PFSK-1 (cell line): ENCODE measurements around the gene UBAC2.

ENCODE experiments used
- FOXP2 ChIP-seq: optimal IDR thresholded peaks from 2 replicates; pipeline ENCODE3; 2011; ENCODE audit warnings: borderline replicate concordance, control low read depth, inconsistent platforms; ENCODE audit not compliant: insufficient read depth; ENCODE audit errors: extremely low read length, extremely low read depth
- POLR2AphosphoS5 ChIP-seq: IDR thresholded peaks from 2 replicates; pipeline ENCODE4 v1.6.1; 2012; ENCODE audit warnings: low read depth, mild to moderate bottlenecking, control low read depth, low read length, moderate library complexity
- SIN3A ChIP-seq: IDR thresholded peaks from 2 replicates; pipeline ENCODE4 v1.6.1; 2012; ENCODE audit warnings: mild to moderate bottlenecking, low read length, moderate library complexity, borderline replicate concordance; ENCODE audit not compliant: insufficient read depth
- TAF1 ChIP-seq: IDR thresholded peaks from 2 replicates; pipeline ENCODE4 v1.6.1; 2012; ENCODE audit warnings: low read length, control low read depth, borderline replicate concordance; ENCODE audit not compliant: insufficient read depth
- TF ChIP-seq, protein P1 (sequence below), 2 experiments: IDR thresholded peaks; 2 replicates each; pipeline versions ENCODE4 v1.6.1 to v1.8.0; 2011 to 2012; ENCODE audit warnings: low read depth in 2 of 2, low read length in 2 of 2, control low read depth in 1 of 2, inconsistent platforms in 1 of 2, mild to moderate bottlenecking in 1 of 2, moderate library complexity in 1 of 2; ENCODE audit not compliant: insufficient read depth in 1 of 2

Gene UBAC2

DNA sequence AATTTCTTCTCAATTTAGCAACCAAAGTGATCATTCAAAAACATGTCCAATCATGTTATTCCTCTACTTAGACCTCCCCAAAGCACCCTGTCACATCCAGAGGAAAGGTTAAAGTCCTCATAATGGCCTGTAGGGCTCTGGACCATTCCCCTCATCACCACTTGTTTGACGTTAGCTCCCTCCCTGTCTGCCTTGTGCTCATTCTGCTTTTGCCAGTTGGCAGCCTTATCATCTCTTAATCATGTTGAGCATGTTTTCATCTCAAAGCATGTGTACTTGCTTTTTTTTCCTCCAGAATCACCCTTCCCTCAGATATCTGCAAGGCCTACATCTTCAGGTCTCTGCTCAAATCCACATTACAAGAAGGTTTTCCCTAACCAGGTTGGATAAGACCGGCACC is 25.9 kb downstream of the UBAC2 start:
- no peak for TF ChIP-seq SIN3A
- no peak for TF ChIP-seq TAF1
- TF ChIP-seq, protein P1, sequence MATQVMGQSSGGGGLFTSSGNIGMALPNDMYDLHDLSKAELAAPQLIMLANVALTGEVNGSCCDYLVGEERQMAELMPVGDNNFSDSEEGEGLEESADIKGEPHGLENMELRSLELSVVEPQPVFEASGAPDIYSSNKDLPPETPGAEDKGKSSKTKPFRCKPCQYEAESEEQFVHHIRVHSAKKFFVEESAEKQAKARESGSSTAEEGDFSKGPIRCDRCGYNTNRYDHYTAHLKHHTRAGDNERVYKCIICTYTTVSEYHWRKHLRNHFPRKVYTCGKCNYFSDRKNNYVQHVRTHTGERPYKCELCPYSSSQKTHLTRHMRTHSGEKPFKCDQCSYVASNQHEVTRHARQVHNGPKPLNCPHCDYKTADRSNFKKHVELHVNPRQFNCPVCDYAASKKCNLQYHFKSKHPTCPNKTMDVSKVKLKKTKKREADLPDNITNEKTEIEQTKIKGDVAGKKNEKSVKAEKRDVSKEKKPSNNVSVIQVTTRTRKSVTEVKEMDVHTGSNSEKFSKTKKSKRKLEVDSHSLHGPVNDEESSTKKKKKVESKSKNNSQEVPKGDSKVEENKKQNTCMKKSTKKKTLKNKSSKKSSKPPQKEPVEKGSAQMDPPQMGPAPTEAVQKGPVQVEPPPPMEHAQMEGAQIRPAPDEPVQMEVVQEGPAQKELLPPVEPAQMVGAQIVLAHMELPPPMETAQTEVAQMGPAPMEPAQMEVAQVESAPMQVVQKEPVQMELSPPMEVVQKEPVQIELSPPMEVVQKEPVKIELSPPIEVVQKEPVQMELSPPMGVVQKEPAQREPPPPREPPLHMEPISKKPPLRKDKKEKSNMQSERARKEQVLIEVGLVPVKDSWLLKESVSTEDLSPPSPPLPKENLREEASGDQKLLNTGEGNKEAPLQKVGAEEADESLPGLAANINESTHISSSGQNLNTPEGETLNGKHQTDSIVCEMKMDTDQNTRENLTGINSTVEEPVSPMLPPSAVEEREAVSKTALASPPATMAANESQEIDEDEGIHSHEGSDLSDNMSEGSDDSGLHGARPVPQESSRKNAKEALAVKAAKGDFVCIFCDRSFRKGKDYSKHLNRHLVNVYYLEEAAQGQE (IDR thresholded peaks at IDR 0.05; ENCODE audit: insufficient read depth in 1 of 2, low read depth in 2 of 2, low read length in 2 of 2) = no peak
- no peak for TF ChIP-seq POLR2AphosphoS5
- no peak for TF ChIP-seq FOXP2

DNA sequence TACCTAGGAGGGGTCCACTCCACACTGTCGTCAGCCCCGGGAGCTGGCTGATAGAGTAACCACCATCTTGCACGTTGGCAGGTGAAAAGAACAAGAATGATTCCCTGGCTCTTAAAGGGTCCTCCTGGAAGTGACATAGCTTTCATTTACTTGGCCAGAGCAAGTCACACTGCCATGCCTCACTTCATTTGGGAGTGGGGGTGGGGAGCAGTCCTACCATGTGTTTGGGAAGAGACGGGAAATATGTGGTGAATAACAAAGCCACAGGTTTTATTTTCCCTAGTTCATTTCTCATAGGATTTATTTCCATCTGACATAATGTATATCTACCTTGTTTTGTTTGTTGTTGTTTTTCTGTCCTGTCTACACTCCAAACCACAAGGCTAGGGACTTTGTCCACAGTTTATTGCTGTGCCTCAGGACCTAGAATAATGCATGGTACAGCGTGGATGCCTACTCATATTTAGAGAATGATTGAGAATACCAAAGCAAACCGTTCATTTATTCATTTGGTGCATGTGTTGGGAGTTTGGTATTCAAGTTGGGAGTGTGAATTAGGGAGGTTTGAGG is 26.8 kb downstream of the UBAC2 start:
- no peak for TF ChIP-seq POLR2AphosphoS5
- no peak for TF ChIP-seq TAF1
- TF ChIP-seq SIN3A = no peak
- TF ChIP-seq FOXP2 = no peak

DNA sequence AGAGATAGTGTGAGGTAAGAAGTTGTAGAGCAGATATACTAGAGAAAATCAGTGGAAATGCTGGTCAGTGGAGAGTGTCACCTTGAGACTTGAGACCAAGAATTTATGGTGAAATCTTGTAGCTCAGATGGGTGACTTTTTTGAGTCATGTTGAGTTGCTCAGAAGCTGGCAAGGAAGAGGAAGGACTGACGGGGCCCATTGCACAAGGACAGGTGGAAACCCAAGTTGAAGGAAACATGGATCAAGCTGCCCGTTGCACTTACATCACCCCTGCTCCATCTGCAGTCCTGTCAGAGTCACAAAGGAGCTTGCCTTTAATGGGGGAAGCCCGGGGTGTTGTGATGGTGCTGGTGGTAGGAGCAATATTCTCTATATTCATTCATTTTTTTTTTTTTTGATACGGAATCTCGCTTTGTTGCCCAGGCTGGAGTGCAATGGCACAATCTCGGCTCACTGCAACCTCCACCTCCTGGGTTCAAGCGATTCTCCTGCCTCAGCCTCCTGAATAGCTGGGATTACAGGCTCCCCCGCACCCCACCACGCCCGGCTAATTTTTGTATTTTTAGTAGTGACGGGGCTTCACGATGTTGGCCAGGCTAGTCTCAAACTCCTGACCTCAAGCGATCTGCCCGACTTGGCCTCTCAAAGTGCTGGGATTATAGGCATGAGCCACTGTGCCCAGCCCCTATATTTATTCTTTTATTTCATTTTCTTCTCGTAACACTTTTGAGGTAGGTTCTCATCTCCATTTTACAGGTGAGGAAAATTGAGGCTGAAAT is 27.4 kb downstream of the UBAC2 start:
- TF ChIP-seq TAF1 (no peak), FOXP2 (no peak)

DNA sequence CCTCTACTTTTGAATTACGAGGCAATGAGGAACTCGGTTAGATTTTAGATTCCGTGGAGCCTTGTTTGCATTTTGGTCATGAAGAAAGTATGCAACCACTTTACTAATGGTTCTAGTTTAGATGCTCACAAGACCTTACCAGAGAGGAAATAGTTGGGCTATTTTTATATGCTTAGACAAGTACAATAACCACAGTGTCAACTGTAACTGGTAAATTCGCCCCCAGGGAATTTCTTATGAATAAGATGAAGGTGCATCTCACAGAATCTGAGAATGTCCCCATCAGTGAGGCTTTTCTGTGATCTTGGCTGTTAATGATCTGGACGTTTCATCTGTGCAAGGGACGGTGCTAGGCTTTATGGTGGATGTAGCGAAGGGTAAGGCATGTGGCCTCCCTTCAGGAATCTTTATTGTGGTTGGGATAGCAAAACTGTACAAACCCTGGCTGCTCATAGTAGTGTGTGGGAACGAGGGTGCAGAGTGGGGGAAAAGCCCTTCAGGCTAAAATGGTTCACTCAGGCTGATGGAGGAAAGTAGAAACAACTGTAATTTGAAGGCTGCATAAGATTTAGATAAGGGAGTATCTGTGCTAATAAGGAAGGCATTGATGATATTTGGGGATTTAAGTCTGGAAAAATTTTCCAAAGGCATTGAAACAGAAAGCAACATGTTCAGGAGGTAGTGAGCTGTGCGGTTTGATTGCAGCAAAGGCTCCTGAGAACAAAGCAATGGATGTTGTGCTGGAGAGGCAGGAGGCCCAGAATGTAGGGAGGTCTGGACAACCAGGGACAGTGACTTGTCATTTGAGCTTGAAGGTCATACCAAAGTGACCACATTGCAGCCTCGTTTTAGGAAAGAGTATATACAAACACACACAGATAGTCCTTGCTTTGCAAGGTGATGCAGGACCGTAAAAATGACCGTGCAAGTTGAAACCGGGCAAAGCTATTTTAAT is 28.4 kb downstream of the UBAC2 start:
- TF ChIP-seq POLR2AphosphoS5 = no peak
- TF ChIP-seq, protein P1 (IDR thresholded peaks at IDR 0.05; ENCODE audit: insufficient read depth in 1 of 2, low read depth in 2 of 2, low read length in 2 of 2) = no peak
- no peak for TF ChIP-seq FOXP2
- no peak for TF ChIP-seq TAF1
- TF ChIP-seq SIN3A = no peak

DNA sequence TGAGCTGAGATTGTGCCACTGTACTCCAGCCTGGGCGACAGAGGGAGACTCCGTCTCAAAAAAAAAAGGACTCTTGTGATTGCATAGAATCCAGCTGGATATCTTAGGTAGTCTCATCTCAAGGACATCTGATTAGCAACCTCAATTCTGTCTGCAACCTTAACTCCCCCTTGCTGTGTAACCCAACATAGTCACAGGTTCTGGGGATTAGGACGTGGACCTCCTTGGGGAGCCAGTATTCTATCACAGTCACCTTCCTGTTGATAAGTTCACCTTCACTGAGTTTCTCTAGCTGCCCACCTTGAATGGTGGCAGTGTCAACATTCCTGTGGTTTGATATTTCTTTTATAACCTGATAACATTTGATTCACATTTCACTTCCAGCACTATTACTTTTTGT is 30.3 kb downstream of the UBAC2 start:
- no peak for TF ChIP-seq TAF1
- TF ChIP-seq POLR2AphosphoS5 = no peak
- TF ChIP-seq, protein P1 (IDR thresholded peaks at IDR 0.05; ENCODE audit: insufficient read depth in 1 of 2, low read depth in 2 of 2, low read length in 2 of 2) = no peak
- no peak for TF ChIP-seq SIN3A
- no peak for TF ChIP-seq FOXP2
